HG03045 (cell line): Measurements from ENCODE around the gene SERPINA10.
"Not testable (repeated sequence)": the region's sequence is repeated elsewhere in the genome, so short reads cannot be mapped to it uniquely, and the experiment has no call there.

Experiments
- ATAC-seq: cut with Tn5 transposase; IDR thresholded peaks from one replicate; pipeline ENCODE4 v1.9.1; 2021; ENCODE audit warnings: mild to moderate bottlenecking, moderate library complexity; ENCODE audit not compliant: unreplicated experiment

SERPINA10 gene

DNA sequence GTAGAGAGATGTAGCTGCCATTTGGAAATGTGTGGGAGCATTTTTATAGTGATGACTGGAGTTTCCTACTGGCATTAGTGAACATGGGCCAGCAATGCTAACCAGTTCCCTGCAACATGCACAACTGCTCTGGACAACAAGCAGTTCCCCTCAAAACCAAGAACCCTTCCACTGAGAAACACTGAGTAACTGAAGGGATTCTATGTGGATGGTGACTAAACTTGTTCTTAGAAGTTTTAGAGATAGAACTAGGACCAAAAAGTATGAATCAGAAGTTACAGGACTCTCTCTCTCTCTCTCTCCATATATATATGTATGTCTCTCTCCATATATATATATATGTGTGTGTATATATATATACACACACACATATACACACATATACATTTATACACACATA is 7.9 kb downstream of the SERPINA10 start:
- ATAC-seq: no peak

DNA sequence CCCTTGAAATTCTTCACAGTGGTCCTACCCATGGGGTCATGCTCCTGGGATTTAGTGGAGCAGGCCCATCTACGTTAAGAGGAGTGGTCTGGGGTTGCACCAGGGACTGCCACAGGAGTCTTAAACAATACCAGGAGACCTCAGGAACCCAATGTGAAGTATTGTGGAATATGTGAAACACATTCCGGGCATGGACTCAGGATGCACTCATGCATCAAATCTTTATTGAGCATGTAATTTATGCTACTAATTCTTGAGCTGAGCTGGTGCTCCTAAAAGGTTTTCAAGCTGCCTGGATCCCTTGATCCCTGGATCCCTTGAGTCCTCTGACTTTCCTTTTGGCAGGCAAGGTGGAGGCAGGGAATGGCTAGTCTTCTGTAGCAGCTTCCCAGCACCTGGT is 8.8 kb downstream of the SERPINA10 start:
- ATAC-seq: no peak

DNA sequence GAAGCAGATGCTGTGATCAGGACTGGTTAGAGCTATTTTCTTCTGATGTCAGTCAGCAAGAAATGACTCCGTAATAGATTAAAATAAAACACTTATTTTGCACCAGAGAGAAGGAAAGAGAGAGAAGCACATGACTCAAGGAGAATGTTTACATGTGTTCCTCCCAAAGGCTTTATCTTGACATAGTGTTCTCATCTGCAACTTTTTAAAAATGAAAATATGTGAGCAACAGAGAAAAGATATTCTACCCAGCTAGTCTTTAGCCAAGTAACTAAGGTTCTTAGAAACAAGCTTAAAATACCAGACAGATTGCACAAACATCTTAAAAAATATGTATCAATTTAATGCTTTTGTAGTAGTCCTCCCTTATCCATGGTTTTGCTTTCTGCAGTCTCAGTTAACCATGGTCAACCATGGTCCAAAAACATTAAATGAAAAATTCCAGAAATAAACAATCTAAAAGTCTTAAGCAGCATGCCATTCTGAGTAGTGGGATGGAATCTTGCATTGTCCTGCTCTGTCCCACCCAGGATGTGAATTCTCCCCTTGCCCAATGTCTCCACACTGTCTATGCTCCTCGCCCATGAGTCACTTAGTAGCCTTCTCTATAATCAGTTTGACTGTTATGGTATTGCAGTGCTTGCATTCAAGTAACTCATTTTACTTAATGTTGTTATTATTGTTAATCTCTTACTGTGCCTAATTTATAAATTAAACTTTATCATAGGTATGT is 9.9 kb downstream of the SERPINA10 start:
- ATAC-seq: no peak

DNA sequence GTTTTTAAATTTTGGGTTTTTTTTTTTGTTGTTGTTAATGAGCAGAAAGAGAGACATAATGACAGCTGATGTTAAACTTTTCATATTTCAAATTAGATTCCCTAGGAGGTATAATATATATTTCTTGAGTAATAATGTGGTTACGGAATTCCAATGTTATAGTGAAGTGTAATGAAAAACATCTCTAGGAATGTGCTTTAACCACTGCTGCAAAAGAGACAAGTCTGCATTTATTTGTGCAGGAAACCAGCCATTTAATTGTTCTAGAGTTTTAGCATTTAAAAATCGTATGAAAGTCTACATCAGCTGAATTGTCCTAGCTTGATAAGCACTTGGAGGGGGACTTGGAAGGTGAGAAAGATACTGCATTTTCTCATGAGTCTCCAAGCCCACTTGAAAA is 14.3 kb downstream of the SERPINA10 start:
- ATAC-seq: no peak

DNA sequence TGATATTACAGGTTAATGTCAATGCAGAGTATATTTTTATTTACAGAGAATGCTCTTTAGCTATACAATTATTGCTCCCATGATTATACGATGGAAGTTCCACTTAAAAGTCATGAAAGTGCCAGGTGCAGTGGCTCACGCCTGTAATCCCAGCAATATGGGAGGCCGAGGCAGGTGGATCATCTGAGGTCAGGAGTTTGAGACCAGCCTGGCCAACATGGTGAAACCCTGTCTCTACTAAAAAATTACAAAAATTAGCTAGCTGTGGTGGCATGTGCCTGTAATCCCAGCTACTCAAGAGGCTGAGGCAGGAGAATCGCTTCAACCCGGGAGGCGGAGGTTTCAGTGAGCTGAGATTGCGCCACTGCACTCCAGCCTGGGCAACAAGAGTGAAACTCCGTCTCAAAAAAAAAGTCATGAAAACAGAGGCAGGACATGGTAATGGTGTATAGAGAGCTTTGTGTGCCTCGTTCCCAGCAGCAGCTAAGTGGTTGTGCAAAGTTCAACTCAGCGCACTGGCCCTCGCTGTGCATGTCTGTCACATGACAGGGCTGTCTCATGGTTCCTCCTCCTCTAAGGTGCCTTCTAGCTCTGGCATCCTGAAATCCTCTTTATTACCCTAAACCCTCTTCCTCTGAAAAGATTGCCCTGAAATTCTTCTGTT is 16.0 kb downstream of the SERPINA10 start:
- ATAC-seq: not testable (repeated sequence)

DNA sequence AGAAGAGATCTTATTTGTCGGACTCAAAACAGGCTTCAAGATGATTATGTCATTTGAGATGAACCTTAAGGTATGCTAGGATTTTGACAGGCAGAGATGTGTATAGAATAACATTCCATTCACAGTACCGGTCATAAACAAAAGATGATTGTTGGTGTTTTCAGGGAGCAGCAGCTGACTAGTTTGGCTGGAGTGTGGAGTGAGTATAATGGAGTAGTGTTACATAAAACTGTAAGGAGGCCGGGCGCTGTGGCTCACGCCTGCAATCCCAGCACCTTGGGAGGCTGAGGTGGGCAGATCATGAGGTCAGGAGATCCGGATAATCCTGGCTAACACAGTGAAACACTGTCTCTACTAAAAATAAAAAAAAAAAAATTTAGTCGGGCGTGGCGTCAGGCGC is 23.9 kb downstream of the SERPINA10 start:
- no peak for ATAC-seq

DNA sequence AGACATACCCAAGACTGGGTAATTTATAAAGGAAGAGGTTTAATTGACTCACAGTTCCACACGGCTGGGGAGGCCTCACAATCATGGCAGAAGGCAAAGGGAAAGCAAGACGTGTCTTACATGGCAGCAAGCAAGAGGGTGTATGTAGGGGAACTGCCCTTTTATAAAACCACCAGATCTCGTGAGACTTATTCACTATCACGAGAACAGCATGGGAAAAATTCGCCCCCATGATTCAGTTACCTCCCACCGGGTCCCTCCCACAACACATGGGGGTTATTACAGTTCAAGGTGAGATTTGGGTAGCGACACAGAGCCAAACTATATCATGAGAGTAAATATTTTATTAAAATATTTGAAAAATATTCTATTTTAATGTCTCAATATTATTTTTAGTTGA is 24.5 kb downstream of the SERPINA10 start:
- not testable (repeated sequence) for ATAC-seq

DNA sequence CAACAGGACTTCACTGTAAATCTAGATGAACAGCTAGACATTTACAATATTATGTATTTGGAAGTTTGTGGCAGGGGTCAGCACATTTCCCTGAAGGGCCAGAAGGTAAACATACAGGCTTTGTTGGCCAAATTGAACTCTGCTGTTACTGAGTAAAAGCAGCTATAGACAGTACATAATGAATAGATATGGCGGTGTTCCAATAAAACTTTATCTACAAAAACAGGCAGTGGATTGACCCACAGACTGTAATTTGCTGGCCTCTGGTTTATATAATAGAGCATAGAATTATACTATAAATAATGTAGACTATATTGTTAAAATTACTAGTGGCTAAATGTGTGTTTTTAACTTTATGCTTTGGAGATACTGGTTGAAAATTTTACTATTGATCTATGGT is 25.7 kb downstream of the SERPINA10 start:
- no peak for ATAC-seq

DNA sequence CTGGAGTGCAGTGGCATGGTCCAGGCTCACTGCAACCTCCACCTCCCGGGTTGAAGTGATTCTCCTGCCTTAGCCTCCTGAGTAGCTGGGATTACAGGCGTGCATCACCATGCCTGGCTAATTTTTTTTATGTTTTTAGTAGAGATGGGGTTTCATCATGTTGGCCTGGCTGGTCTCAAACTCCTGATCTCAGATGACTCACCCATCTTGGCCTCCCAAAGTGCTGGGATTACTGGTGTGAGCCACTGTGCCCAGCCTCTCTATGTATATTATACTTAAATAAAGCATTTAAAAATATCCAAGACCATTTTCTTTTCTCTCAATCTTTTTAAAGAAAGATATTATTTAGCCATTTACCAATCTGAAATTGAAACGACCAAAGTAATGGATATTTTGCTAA is 28.9 kb downstream of the SERPINA10 start:
- ATAC-seq: not testable (repeated sequence)

DNA sequence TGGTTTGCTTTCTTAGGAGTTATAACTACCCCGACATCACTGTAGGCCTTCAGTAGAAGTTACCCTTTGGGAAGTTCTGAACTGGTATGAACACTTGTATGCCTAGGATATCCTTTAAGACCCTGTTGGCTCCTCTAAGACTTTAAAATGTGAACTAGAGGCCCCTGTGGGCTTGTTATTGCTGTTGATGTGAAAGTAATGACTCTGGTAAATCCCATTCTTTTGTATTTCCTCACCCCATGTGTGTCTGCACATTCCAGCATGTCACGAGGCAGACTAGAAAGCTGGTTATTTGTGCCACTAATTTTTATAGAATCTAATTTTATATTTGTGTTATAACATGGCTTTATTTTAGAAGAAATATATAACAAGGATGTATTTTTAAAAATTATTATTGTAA is 48.9 kb downstream of the SERPINA10 start:
- no peak for ATAC-seq

DNA sequence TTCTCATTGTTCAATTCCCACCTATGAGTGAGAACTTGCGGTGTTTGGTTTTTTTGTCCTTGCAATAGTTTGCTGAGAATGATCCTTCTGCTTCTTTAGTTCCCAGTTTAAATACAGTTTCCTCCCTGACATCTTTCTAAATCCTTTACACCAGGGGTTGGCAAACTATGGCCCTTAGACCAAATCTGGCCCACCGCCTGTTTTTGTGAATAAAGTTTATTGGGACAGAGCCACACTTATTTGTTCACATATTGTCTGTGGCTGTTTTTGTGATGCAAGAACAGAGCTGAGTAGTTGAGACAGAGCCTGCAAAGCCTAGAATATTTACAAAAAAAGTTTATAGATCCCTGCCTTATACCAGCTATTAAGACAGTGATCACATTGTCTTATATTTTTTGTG is 53.7 kb downstream of the SERPINA10 start:
- no peak for ATAC-seq

DNA sequence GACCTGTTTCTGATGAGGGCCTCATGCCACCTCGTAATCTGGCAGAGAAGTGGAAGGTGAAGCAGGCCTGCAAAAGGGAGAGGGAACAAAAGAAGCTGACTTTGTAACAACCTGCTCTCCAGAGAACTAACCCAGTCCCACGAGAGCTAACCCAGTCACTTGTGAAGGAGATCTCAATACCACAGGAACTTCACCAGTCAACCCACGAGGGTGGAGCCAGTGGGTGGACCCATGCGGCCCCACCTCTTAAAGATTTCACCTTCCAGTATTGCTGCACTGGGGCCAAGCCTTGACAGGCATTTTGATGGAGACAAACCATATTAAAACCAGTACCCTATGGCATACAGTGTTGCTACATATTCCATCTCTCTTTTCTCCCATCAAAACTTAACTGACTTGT is 55.1 kb downstream of the SERPINA10 start:
- ATAC-seq: no peak

DNA sequence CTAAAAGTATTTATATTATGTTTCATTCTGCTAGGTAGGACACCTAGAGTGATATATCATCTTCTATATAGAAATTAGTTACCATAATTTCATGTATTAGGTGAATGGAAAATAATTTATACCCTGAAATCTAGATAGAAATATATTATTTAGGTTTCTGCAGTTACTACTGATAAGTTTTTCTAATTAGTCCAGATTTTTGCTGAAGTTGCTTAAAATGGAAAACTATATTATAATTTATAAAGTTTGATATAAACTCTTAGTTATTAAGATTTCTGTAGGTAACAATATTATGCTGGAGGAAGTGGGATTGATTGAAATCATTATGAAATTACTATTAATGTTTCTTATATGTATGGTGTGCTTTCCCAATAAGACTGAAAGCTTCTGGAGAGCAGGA is 56.0 kb downstream of the SERPINA10 start:
- no peak for ATAC-seq
